GM12892 (cell line): ENCODE data around the gene FAM193A.

Source experiments
- POLR2A ChIP-seq: IDR thresholded peaks from 2 replicates; pipeline ENCODE4 v1.6.1; 2011; ENCODE audit warnings: low read depth, low read length, control low read depth
- POLR2AphosphoS5 ChIP-seq: IDR thresholded peaks from 2 replicates; pipeline ENCODE4 v1.6.1; 2011; ENCODE audit warnings: low read depth, low read length, control low read depth
- TAF1 ChIP-seq: IDR thresholded peaks from 2 replicates; pipeline ENCODE4 v1.6.1; 2011; ENCODE audit warnings: low read depth, mild to moderate bottlenecking, control low read depth, low read length, borderline replicate concordance

DNA sequence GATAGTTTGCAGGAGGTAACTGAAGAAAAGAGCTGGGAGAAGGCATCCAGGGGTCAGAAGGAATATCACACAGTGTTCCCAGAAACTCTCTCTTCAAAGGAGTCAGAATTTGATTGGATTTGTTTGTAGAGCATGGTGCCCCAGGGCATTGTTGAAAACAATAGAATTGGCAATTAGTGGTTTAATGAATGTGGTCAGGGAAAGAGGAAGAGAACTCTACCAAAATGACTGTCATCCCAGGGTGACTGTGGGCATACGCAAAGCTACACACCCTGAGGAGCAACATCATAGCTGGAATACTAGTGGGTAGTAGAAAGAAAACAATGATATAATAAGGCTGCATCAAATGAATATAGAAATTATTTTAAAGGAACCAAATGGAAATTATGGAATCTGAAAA, 198.2 kb downstream of the FAM193A start:
- TF ChIP-seq TAF1 (no peak), POLR2AphosphoS5 (no peak), POLR2A (no peak)
